RPMI7951 (cell line): ENCODE results near the gene COL9A3. TPM values are rescaled to one million over a fixed set of nuclear protein-coding genes. Genes with fewer than 3 reads are reported as not detected.

Experiments
- total RNA-seq: library from RNA; depleted of rRNA; stranded (reverse); fragments of >200 nt; shearing (Covaris generic); gene quantifications from 2 replicates; pipeline ENCODE4 v1.2.3, GENCODE V29; 2014; rRNA removed

The COL9A3 gene
- total RNA-seq, 1 experiment from 2014 or later = 5.9 TPM

Other genes with a start within 250 kb of the COL9A3 start
- 60.2 and 62.4 TPM in 2 replicates for gene SLCO4A1, start 174.5 kb upstream of the COL9A3 start, total RNA-seq
- 15.0 and 19.7 TPM in 2 replicates for gene NTSR1, start 108.2 kb upstream of the COL9A3 start, total RNA-seq
- gene MRGBP, start 20.6 kb upstream of the COL9A3 start, total RNA-seq = 44.7 and 58.5 TPM in 2 replicates
- gene OGFR, start 12.2 kb upstream of the COL9A3 start, total RNA-seq = 47.6 and 73.5 TPM in 2 replicates
- 13.7 and 16.2 TPM in 2 replicates for gene TCFL5, start 44.8 kb downstream of the COL9A3 start, total RNA-seq
- 30.0 and 32.1 TPM in 2 replicates for gene DIDO1, start 109.5 kb downstream of the COL9A3 start, total RNA-seq
- 25.4 and 29.4 TPM in 2 replicates for gene GID8, start 121.1 kb downstream of the COL9A3 start, total RNA-seq
- 4.8 and 6.3 TPM in 2 replicates for gene SLC17A9, start 135.7 kb downstream of the COL9A3 start, total RNA-seq
- not detected in 2 replicates for gene BHLHE23, start 189.9 kb downstream of the COL9A3 start, total RNA-seq